ENCODE measurements around the gene RAC2.

DNA sequence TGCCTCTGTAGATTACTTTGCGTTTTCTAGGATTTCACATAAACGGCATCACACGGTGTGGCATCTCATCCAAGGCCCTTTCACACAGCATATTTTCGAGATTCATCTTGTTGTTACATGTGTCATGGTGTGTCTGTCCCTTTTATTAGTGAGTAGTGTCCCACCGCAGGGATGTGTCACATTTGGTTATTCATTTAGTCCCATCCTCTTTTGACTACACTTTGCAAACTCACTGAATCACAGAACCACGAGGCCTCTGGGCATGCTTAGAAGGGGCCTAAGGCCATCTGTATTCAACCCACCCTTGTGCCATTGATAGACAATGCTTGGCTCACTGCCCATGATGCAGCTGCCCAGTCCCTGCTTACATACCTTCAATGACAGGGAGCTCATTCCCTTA lies 4.2 kb upstream of the RAC2 start:
- no peak for TF ChIP-seq CTCF (IDR thresholded peaks at IDR 0.05)
- TF ChIP-seq POLR2A (IDR thresholded peaks at IDR 0.05): no peak
- no peak for TF ChIP-seq POLR2AphosphoS5 (IDR thresholded peaks at IDR 0.05)
- no peak for TF ChIP-seq EP300 (IDR thresholded peaks at IDR 0.05)
